Tracheal epithelial cell (primary cell): ENCODE measurements around the gene CENPVL1. TPM values are rescaled to one million over a fixed set of nuclear protein-coding genes. Genes with fewer than 3 reads are reported as not detected.

Experiments
- total RNA-seq: library from RNA; depleted of rRNA; stranded (reverse); fragments of >200 nt; gene quantifications from 2 replicates; pipeline ENCODE4 v1.2.1, GENCODE V29; 2014

The CENPVL1 gene
- total RNA-seq = not detected in 2 replicates

GRCh38 chrX:51710277-51711164 lies at the start of gene CENPVL1:
Gene CENPVL1, plus strand, starts transcription at chrX:51710512. Its CDS starts 0 bp downstream, at chrX:51710512.

GRCh38 chrX:51682720-51683062 lies 27.6 kb upstream of the CENPVL1 start, which contains the start of gene CENPVL2:
Gene CENPVL2, minus strand, starts transcription at chrX:51682831. Its CDS starts 0 bp downstream, at chrX:51682831.

DNA sequence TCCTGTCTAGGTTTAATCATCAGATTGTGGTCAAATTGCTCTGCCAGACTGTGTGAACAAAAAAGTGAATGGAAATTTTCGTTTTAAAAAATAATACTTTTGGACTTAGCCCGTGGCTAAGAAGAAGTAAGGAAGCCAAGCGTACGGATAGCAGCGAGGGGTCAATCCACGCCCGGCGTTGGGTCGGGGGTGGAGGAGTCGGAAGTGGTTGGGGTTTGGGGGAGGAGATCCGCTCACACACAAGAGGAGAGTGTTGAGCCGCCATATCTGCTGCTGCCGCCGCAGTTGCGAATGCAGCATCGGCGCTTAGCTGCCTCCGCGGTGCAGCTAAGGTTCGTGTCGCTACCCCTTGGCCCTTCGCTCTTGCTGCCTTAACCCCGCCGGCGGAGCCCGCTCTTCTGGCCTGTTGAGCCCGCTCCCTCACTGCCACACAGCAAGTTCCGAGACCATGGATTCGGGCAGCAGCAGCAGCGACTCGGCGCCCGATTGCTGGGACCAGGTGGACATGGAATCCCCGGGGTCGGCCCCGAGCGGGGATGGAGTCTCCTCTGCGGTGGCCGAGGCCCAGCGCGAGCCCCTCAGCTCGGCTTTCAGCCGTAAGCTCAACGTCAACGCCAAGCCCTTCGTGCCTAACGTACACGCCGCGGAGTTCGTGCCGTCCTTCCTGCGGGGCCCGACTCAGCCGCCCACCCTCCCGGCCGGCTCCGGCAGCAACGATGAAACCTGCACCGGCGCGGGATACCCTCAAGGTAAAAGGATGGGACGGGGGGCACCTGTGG lies 33.1 kb downstream of the CENPVL1 start, which contains the start of gene GSPT2:
TSS of gene GSPT2 (plus strand) at position 264 of the 779 bp plus-strand sequence. CDS start at position 449, 185 bp downstream.

Other genes starting within 250 kb of the CENPVL1 start
- gene NUDT11, start 213.9 kb upstream of the CENPVL1 start, total RNA-seq = 8.9 and 9.6 TPM in 2 replicates
- under 0.01 TPM in 1 of 2 replicates, not detected in the other for gene CENPVL3, start 91.6 kb upstream of the CENPVL1 start, total RNA-seq
- gene CENPVL2, start 27.7 kb upstream of the CENPVL1 start, total RNA-seq = not detected in 2 replicates
- gene GSPT2, start 32.9 kb downstream of the CENPVL1 start, total RNA-seq = 1.3 and 1.7 TPM in 2 replicates
- 13.6 and 33.3 TPM in 2 replicates for gene MAGED1, start 183.1 kb downstream of the CENPVL1 start, total RNA-seq